SJCRH30 (cell line): ENCODE data around the gene UBQLN4. TPM values are rescaled to one million over a fixed set of nuclear protein-coding genes. Genes with fewer than 3 reads are reported as not detected.
A peak's percentile ranks its signal among the peaks of the same experiment; 100 is the strongest.

Source experiments
- DNase-seq, 2 experiments: peaks; one replicate each; pipeline ENCODE4 v3.0.0-alpha.2; 2015 to 2020
- H3K27ac ChIP-seq: fragments of 250-450 bp; sonication (Bioruptor Pico); 2 replicates; pipeline ENCODE4 v1.5.1; 2020; ENCODE audit warnings: mild to moderate bottlenecking, moderate library complexity
- H3K27me3 ChIP-seq: fragments of 250-450 bp; sonication (Bioruptor Pico); 2 replicates; pipeline ENCODE4 v1.5.1; 2020; ENCODE audit warnings: mild to moderate bottlenecking, moderate library complexity
- H3K36me3 ChIP-seq: fragments of 250-450 bp; sonication (Bioruptor Pico); 2 replicates; pipeline ENCODE4 v1.5.1; 2020; ENCODE audit warnings: mild to moderate bottlenecking, moderate library complexity
- H3K4me1 ChIP-seq: fragments of 250-450 bp; sonication (Bioruptor Pico); 2 replicates; pipeline ENCODE4 v1.5.1; 2020; ENCODE audit warnings: mild to moderate bottlenecking, moderate library complexity
- H3K4me3 ChIP-seq: fragments of 250-450 bp; sonication (Bioruptor Pico); 2 replicates; pipeline ENCODE4 v1.5.1; 2020; ENCODE audit warnings: mild to moderate bottlenecking, moderate library complexity
- H3K9me3 ChIP-seq: fragments of 250-450 bp; sonication (Bioruptor Pico); replicated peaks from 2 replicates; pipeline ENCODE4 v1.5.1; 2020; ENCODE audit warnings: mild to moderate bottlenecking, moderate library complexity
- total RNA-seq: library from RNA; depleted of rRNA; stranded (reverse); fragments of >200 nt; shearing (Covaris generic); gene quantifications from 2 replicates; pipeline ENCODE4 v1.2.3, GENCODE V29; 2014

Gene UBQLN4
- total RNA-seq, 1 experiment from 2014 or later, result 34.4 TPM

DNA sequence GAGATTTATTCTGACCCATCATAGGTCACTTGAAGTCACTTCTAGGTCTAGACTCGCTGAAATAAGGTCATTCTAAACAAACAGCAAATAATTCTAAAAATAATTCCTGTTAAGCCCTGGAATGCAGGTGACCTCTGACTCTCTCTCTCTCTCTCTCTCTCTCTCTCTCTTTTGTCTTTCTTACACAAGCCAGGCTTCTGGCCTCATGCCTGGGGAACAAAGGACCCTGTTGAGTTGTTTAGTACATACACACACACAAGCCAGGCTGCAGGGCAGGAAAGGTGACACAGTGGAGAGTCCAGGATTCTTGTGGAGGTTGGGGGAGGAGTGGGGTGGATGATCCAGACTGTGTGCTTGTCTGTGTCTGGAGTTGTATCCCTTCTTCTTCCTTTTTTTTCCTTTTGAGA lies 32.7 kb upstream of the UBQLN4 start:
- Histone ChIP-seq H3K9me3 (no peaks in the 10 kb centered on the region), H3K27ac (no peak overlapping the region), H3K36me3 (no peaks in the 10 kb centered on the region), H3K27me3 (no peaks in the 10 kb centered on the region), H3K4me3 (no peak overlapping the region), H3K4me1 (peaks cover 19% of the 10 kb centered on the region; the same call in 1 of the 2 replicates)
- DNase-seq, result no peak

DNA sequence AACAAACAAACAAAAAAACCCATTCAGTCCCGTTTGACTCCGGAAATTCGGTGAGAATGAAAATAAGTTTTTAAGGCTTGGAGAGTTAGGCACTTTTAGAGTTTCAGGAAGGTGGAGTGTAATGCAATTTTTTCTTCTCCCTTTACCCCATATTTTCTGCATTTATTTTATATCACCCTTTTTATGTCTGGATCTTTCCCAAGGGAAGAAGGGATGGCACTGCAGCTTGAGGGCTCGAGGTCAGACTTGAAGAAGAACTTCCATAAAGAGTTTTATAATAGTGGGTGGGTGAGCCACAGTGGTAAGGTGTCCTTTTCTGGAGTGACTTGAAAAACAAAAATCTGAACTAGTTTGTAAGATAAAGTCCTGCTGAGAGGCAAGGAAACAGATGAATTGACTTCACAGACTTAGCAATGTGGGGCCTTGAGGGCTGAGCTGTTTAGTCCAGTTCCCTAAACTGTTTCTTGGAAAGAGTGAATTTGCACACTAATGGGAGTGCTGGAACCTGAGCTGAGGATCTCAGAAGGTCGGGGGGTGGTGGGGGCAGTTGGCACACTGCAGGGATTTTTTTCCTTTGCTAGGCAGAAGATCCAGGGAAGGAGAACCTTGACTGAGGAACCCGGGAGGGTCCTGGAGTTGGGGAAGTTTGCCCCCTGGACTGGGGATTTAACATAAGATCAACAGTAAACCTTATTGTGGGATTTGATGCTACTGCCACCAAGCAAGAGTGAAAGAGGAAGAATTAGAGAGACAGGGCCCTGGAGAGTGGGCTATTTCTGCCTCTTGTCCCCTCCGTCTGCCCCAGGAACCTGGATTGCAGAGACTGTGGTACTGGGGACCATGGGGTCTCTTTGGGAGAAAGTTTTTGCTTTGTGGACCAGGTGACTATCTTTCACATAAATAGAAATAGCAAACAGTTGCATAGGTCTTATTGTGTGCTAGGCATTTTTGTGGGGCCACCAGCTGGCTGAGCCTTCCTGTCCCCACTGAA lies 30.5 kb upstream of the UBQLN4 start:
- H3K27ac ChIP-seq, result no peak overlapping the region
- no peaks in the 10 kb centered on the region for H3K9me3 ChIP-seq
- H3K4me1 ChIP-seq, result peaks cover 8% of the 10 kb centered on the region; the same call in 1 of the 2 replicates
- no peak for DNase-seq
- H3K27me3 ChIP-seq, result no peaks in the 10 kb centered on the region
- H3K36me3 ChIP-seq, result no peaks in the 10 kb centered on the region
- H3K4me3 ChIP-seq, result peak overlapping the region; percentile 99

DNA sequence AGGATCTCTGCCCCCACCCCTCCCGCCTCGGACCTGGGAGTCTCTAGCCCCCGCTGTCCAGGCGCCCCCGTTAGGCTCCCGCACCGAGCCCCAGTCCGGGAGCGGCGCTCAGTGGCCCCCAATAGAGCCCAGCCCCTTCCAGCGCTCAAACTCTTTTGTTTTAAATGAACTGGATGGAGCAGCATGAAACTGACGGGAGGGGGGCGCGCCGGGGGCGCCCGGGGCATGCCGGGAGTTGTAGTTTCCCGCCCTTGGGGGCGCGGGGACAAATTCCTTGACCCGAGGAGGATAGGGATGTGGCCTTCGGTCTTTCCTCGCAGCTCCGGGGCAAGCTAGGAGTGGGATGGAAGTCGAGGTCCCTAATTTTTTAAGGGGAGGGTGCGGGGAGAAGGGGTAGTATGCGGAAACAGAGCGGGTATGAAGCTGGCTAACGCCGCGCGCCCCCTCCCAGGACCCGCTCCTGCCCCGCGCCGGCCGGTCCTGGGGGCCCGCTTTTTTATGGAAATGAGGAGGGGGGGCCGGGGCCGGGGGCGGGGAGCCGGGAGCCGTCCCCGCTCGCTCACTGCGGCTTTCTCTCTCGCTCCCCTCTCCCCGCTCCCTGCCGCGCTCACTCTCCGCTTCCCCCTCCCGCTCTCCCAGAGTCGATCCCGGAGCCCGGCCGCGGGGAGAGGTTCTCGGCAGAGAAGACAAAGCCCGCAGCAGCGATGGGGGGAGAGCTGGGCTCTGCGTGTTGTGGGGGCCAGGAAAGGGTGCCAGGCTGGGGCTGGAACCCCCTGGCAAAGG lies 28.9 kb upstream of the UBQLN4 start, which contains the start of gene MEX3A:
Gene MEX3A (minus strand): TSS at position 157 of the 783 bp plus-strand sequence. CDS start 467 bp downstream, outside the sequence.
- Histone ChIP-seq H3K9me3 (no peaks in the 10 kb centered on the region), H3K4me1 (peaks cover 8% of the 10 kb centered on the region; the same call in 1 of the 2 replicates), H3K27me3 (no peaks in the 10 kb centered on the region), H3K4me3 (peak within 1 kb of the TSS; percentile 99), H3K27ac (peak within 1 kb of the TSS; percentile 59), H3K36me3 (no peaks in the 10 kb centered on the region; the same call in 1 of the 2 replicates)
- peak; percentile 89 to 90 for DNase-seq

DNA sequence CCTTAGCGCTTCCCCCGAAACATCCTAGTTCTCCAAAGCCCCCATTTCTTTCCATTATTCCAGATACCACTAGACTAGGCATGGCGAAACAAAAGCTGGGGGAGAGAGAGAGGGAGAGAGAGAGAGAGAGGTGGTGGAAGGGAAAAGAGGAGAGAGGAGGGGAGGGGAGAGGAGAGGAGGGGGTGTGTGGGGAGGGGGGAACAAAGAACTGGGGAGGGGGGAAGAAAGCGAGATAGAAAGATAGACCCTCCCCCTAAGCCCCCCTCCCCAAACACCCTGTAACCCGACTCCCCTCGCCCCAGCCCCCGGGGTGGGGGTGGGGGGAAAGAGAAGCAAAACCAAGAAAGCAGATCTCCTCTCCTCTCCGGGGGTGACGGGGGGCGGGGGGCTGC lies 28.3 kb upstream of the UBQLN4 start:
- peaks cover 3% of the 10 kb centered on the region; the same call in 1 of the 2 replicates for H3K36me3 ChIP-seq
- H3K4me3 ChIP-seq, result peak overlapping the region; percentile 99
- peak in 1 of 2 experiments; percentile 34 for DNase-seq
- H3K4me1 ChIP-seq, result peaks cover 8% of the 10 kb centered on the region; the same call in 1 of the 2 replicates
- H3K9me3 ChIP-seq, result no peaks in the 10 kb centered on the region
- no peaks in the 10 kb centered on the region for H3K27me3 ChIP-seq
- H3K27ac ChIP-seq, result peak overlapping the region; percentile 59

DNA sequence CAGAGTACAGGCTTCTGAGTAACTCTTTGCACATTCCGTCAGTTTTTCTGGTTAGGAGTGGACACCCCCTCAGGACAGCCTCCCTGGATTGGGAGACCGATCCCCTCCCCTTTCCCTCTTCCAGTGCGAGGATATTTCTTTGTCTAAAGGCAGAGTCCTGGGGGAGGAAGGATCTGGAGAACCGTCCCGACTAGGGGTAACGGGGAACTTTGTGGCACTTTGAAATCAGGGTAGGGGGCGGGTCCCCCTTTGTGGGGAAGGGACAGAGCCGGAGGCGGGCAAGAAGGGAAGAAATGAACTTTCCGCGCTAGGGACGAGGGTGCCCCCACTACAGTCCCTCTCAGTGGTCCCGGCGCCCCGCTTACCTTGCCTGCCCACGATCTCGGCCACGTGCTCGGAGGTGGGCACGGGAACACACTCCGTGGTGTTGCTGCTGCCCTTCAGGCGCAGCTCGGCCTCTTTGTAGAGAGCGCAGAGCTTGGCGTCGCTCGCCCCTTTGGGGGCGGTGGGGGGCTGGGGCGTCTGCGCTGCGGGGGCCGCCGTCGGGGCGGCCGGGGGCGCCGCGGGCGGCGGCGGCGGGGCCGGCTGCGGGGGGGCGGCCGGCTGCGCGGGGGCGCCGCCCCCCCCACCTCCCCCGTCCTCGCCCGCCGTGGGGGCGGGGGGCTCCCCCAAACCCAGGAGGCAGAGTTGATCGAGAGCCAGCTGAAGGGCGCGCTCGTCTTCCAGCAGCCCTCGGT lies 27.8 kb upstream of the UBQLN4 start:
- Histone ChIP-seq H3K27ac (peak overlapping the region; percentile 59), H3K27me3 (no peaks in the 10 kb centered on the region), H3K36me3 (peaks cover 3% of the 10 kb centered on the region), H3K9me3 (no peaks in the 10 kb centered on the region), H3K4me1 (peaks cover 8% of the 10 kb centered on the region; the same call in 1 of the 2 replicates), H3K4me3 (peak overlapping the region; percentile 99)
- DNase-seq, result peak in 1 of 2 experiments; percentile 37

DNA sequence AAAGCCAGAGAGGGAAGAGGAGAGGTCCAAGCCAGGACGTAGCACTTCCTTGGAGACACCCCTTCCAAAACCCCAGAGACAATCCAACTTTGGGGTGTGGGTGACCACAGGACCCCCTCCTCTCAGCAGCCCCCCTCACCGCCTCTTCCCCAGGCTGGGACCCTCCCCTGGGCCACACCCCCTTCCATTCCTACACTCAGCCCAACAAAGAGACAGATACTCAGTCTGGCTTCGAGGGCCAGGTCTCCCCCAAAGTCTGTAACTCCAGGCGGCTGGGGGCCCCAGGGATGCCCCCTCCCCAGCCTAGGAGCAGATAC lies 27.2 kb upstream of the UBQLN4 start:
- Histone ChIP-seq H3K27ac (peak overlapping the region; percentile 50; the same call in 1 of the 2 replicates), H3K9me3 (no peaks in the 10 kb centered on the region), H3K36me3 (peaks cover 8% of the 10 kb centered on the region), H3K4me3 (peak overlapping the region; percentile 99), H3K4me1 (peaks cover 4% of the 10 kb centered on the region; the same call in 1 of the 2 replicates), H3K27me3 (no peaks in the 10 kb centered on the region)
- DNase-seq, result no peak

DNA sequence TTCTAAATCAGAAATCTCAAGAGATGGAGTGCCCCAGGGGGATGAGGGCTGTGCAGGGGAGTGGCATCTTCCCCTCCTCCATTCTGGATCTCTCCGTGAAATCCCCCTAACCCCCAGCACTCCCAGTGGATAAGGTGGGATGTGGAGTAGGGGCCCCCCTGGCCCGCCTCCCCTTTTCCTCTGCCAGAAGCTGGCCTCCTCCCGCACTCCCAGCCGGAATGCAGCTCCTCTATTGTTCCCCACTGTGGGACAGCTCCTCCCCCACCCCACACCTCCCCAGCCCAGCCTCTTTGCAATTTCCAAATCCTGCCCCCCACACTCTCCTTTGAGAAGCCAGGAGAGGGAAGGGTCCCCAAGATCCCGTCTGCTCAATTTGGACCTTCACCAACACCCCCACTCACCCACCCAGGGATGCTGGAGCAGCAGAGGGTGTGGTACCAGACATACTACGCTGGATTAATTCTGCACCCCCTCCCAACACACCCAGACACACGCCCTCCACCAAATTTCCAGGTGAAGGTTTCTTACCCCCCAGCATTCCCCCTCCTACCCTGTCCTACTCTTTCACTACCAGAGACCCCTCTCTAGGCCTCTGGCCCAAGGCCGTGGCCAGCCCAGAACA lies 26.8 kb upstream of the UBQLN4 start:
- Histone ChIP-seq H3K4me1 (peaks cover 4% of the 10 kb centered on the region; the same call in 1 of the 2 replicates), H3K9me3 (no peaks in the 10 kb centered on the region), H3K27me3 (no peaks in the 10 kb centered on the region), H3K36me3 (peaks cover 8% of the 10 kb centered on the region), H3K27ac (no peak overlapping the region), H3K4me3 (peak overlapping the region; percentile 99)
- DNase-seq, result no peak

DNA sequence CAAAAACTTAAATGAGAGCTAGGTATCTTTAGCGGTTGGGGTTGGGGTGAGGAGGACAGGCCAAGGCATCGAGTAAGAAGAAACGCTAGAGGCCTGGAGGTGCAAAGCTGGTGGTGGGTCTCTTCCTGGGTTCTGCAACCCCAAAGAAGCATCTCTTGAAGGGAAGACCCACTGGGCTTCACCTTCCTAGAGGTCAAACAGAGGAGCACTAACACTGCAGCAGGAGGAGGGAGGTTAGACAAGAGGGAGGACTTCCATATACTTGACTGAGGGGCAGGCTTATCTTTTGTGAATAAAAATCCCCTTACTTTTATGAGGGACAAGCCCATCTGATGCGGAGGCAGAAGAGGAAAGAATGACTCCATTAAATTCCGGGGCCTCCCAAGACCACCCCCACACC lies 26.2 kb upstream of the UBQLN4 start:
- Histone ChIP-seq H3K27me3 (no peaks in the 10 kb centered on the region), H3K4me3 (no peak overlapping the region), H3K9me3 (no peaks in the 10 kb centered on the region), H3K4me1 (peaks cover 4% of the 10 kb centered on the region; the same call in 1 of the 2 replicates), H3K27ac (no peak overlapping the region), H3K36me3 (peaks cover 8% of the 10 kb centered on the region)
- DNase-seq, result no peak

DNA sequence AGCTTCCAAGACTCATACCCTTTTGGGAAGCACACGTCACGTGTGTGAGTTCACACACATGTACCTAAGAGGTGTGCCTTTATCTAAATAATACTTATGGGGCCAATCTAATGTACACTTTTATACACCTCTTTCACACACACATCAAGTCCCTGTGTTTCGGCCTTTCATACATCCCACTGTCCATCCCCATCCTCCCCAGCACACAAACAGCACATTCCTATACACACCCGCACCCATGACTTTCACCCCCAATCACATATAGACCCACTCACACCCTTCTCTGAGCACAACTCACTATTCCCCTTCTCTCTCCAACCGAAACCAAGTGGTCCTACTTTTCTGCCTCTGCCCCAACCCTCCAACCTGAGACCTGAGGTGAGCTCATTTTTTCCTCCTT lies 25.1 kb upstream of the UBQLN4 start:
- H3K4me1 ChIP-seq, result peaks cover 4% of the 10 kb centered on the region; the same call in 1 of the 2 replicates
- no peak for DNase-seq
- H3K27me3 ChIP-seq, result no peaks in the 10 kb centered on the region
- H3K36me3 ChIP-seq, result peaks cover 8% of the 10 kb centered on the region
- H3K4me3 ChIP-seq, result no peak overlapping the region
- H3K9me3 ChIP-seq, result no peaks in the 10 kb centered on the region
- H3K27ac ChIP-seq, result no peak overlapping the region

DNA sequence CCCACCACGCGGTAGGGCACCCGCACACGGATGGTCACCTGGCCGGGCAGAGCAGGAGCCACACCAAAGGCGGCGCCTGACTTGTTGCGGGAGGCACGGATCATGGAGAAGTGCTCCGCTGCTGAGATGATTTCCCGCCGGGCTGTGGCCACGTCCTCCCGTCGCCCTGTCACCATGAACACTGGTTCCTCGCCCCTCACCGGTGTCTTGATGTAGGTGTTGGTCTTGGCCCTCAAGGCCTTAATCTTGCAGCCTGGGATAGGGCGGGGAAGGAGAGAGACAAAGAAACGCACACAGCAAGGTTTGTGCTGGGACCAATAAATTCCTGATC lies 23.8 kb upstream of the UBQLN4 start:
- Histone ChIP-seq H3K4me3 (no peak overlapping the region), H3K9me3 (no peaks in the 10 kb centered on the region), H3K36me3 (peaks cover 8% of the 10 kb centered on the region), H3K27me3 (no peaks in the 10 kb centered on the region), H3K4me1 (no peaks in the 10 kb centered on the region), H3K27ac (no peak overlapping the region)
- DNase-seq, result no peak

DNA sequence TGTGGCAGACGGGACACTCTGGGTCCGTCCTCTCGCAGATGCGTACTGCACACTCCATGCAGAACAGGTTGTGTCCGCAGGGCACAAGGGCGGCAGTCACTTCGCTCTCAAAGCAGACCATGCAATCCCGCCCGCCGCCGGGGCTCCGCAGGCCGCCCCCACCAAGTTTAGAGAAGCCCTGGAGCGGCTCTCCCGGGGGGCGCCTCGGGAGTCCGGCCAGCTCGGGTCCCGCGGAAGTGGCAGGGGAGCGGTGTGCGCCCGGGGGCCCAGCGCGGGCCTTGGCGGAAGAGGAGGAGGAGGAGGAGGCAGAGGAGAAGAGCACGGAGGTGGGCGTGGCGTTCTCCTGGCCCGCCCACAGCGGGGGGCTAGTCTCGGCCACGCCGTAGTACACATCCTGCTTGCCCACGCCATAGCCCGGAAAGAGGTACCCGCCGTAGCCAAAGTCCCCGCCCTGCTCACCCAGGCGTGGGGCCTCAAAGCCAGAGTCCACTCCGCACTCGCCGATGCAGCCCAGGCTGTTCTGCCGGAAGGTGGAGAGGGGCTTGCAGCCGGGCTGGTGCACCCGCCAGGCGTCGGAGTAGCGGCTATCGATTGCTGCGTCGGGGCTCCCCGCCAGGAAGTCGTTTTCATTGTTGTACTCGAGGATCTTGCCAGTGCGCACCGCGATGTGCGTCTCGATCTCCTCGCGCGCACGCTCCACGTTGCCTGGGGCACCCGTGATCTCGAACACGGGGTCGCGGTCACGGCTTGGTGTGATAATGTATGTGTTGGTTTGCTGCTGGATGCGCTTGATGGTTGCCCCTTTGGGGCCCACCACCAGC lies 23.2 kb upstream of the UBQLN4 start:
- no peak for DNase-seq
- Histone ChIP-seq H3K36me3 (peaks cover 8% of the 10 kb centered on the region), H3K27me3 (no peaks in the 10 kb centered on the region), H3K27ac (no peak overlapping the region), H3K4me3 (no peak overlapping the region), H3K4me1 (no peaks in the 10 kb centered on the region), H3K9me3 (no peaks in the 10 kb centered on the region)

DNA sequence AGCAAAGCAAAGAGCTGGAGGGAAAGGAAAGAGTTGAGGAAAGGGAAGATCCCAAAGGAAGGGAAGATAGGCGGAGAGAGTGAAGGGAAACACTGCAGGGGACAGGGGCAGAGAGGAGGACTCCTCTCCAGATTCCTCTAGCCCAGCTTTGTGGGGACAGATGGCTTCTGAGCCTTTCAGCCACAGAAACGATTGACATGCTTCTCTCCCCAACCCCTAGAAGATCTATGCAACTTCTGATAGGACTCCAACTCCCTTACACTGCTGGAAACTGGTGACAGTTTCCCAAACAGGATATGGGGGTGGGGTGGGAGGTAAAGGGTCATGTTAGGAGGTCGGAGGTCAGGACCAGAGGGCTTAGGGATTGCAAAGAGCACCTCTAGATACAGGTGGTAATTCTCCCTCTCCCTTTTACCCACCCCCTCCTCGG lies 22.2 kb upstream of the UBQLN4 start:
- H3K27me3 ChIP-seq, result no peaks in the 10 kb centered on the region
- no peaks in the 10 kb centered on the region for H3K4me1 ChIP-seq
- H3K4me3 ChIP-seq, result no peak overlapping the region
- no peak for DNase-seq
- H3K36me3 ChIP-seq, result peaks cover 8% of the 10 kb centered on the region
- H3K9me3 ChIP-seq, result no peaks in the 10 kb centered on the region
- no peak overlapping the region for H3K27ac ChIP-seq

DNA sequence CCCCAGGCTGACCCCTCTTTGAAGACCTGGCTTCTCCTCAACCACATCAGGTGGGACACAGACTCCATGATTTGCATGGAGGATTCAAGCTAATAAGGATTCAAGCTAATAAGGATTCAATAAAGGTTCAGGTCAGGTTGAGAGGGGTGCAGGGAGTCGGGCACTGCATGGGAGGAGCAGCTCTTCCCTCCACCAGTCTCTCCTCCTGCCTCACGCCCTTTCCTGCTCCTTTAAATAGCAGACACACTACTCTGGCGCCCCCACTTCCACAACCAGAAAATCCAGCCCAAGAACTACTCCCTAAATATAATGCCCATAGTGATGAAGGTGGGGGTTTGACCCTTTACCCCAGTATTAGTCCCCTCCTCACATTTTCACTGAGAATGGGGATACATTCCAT lies 21.6 kb upstream of the UBQLN4 start:
- Histone ChIP-seq H3K27ac (no peak overlapping the region), H3K4me1 (no peaks in the 10 kb centered on the region), H3K9me3 (no peaks in the 10 kb centered on the region), H3K27me3 (no peaks in the 10 kb centered on the region), H3K4me3 (no peak overlapping the region), H3K36me3 (peaks cover 8% of the 10 kb centered on the region)
- DNase-seq, result no peak
